ENCODE data around the gene APOOL. TPM values are rescaled to one million over a fixed set of nuclear protein-coding genes. Genes with fewer than 3 reads are reported as not detected.
"Not testable (repeated sequence)": the region's sequence is repeated elsewhere in the genome, so short reads cannot be mapped to it uniquely, and the experiment has no call there.

Gene APOOL, protein sequence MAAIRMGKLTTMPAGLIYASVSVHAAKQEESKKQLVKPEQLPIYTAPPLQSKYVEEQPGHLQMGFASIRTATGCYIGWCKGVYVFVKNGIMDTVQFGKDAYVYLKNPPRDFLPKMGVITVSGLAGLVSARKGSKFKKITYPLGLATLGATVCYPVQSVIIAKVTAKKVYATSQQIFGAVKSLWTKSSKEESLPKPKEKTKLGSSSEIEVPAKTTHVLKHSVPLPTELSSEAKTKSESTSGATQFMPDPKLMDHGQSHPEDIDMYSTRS
- 1 to 10 TPM; 7.5 to 8.8 TPM for total RNA-seq
- polyA plus RNA-seq, result 1 to 10 TPM; 3.1 to 3.6 TPM

DNA sequence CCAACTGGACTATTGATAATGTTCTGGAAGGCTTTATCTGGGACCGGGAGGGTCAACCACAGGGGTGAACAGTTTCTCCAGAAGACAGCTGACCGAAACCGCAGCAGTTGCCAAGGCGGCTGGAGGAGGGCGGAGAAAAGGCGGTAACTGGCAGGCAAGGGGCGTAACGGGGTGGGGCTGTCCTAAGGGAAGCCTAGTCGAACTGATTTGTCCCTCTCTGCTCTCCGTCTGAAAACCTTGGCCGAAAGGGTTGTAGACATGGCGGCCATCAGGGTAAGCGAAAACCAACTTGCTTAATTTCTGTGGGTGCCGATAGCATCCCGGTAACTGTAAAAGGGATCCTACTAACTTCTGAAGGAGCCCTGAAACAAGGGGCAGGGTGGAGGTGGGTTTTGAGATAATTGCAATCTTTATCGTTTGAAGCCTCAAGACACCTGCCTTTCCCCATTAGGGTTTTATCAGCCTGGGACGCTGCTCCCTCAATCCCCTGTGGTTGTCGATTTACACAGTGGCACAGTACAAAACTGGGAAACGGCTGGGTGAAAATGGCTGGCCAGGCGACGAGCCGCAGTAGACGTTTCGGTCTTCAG lies at the start of gene APOOL:
APOOL (plus strand) TSS at position 223 of the 590 bp plus-strand sequence; CDS start at position 259, 36 bp downstream.
- Mint-ChIP-seq H3K4me1 (peaks cover 14 to 28% (median 17%) of the 10 kb centered on the region in 4 donors), H3K36me3 (no peaks in the 10 kb centered on the region), H3K27ac (peak within 1 kb of the TSS; percentile 75 to 89 (median 83)), H3K4me3 (peak within 1 kb of the TSS; percentile 88 to 95 (median 92)), H3K27me3 (no peaks in the 10 kb centered on the region), H3K9me3 (no peaks in the 10 kb centered on the region)
- DNase-seq, result peak; percentile 72 to 80 (median 75)
- Histone ChIP-seq H3K4me3 (ENCODE audit: low read length in 2 of 2) (peak within 1 kb of the TSS; percentile 66 to 78), H3K36me3 (ENCODE audit: insufficient read depth, low read length) (no peaks in the 10 kb centered on the region), H3K27me3 (ENCODE audit: insufficient read depth, low read length) (no peaks in the 10 kb centered on the region), H3K4me1 (ENCODE audit: insufficient read depth, low read length) (peaks cover 7% of the 10 kb centered on the region), H3K27ac (ENCODE audit: low read depth, low read length) (peak within 1 kb of the TSS; percentile 46), H3K9me3 (ENCODE audit: control insufficient read depth in 1 of 2, low read length in 2 of 2) (no peaks in the 10 kb centered on the region)
- POLR2A ChIA-PET (ENCODE audit: partially characterized antibody), result no interaction called here
- CTCF ChIA-PET (ENCODE audit: partially characterized antibody), result no interaction called here
- intact Hi-C loops (cut with micrococcal nuclease), result no loop called here

DNA sequence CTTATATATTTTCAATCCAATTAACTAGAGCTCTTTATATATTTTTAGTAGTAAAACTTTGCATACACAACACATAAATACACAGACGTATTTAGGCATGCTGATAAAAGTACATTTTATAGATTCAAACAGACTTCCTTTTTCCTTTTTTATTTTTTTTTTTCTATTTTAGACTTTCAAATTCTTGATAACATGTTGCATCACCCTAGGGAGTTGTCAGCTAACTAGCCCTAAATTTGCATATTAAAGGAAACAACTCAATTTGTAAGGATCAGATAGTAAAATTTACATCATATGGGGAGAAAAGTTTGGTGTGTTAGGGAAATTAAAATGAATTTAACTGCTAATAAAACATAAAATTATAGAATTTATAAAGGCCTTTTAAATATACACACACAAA lies 47.4 kb upstream of the APOOL start:
- H3K4me1 ChIP-seq (ENCODE audit: insufficient read depth, low read length), result no peaks in the 10 kb centered on the region
- POLR2A ChIA-PET (ENCODE audit: partially characterized antibody), result no interaction called here
- no peaks in the 10 kb centered on the region for H3K36me3 Mint-ChIP-seq
- no peak for DNase-seq
- H3K27ac ChIP-seq (ENCODE audit: low read depth, low read length), result no peak overlapping the region
- no peaks in the 10 kb centered on the region for H3K4me1 Mint-ChIP-seq
- H3K27me3 ChIP-seq (ENCODE audit: insufficient read depth, low read length), result no peaks in the 10 kb centered on the region
- no peak overlapping the region for H3K27ac Mint-ChIP-seq
- H3K9me3 ChIP-seq (ENCODE audit: control insufficient read depth in 1 of 2, low read length in 2 of 2), result no peaks in the 10 kb centered on the region
- no peak overlapping the region for H3K4me3 ChIP-seq (ENCODE audit: low read length in 2 of 2)
- no peaks in the 10 kb centered on the region for H3K27me3 Mint-ChIP-seq
- H3K9me3 Mint-ChIP-seq, result peaks cover 0 to 2% (median 0%) of the 10 kb centered on the region in 8 donors
- H3K36me3 ChIP-seq (ENCODE audit: insufficient read depth, low read length), result no peaks in the 10 kb centered on the region
- intact Hi-C loops (cut with micrococcal nuclease), result no loop called here
- CTCF ChIA-PET (ENCODE audit: partially characterized antibody), result no interaction called here
- H3K4me3 Mint-ChIP-seq, result no peak overlapping the region

DNA sequence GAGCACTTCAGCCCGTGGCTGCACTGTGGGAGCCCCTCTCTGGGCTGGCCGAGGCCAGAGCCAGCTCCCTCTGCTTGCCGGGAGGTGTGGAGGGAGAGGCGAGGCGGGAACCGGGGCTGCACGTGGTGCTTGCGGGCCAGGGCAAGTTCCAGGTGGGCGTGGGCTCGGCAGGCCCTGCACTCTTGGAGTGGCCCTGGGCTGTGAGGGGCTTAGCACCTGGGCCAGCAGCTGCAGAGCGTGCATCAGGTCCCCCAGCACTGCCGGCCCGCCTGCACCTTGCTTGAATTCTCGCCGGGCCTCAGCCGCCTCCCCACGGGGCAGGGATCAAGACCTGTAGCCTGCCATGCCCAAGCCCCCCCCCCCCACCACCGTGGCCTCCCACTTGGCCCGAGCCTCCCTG lies 28.9 kb upstream of the APOOL start:
- Mint-ChIP-seq H3K4me1 (no peaks in the 10 kb centered on the region), H3K9me3 (peaks cover 0 to 10% (median 2%) of the 10 kb centered on the region in 8 donors), H3K36me3 (no peaks in the 10 kb centered on the region), H3K4me3 (no peak overlapping the region), H3K27me3 (peaks cover 0 to 2% of the 10 kb centered on the region in 2 donors), H3K27ac (no peak overlapping the region)
- no peak for DNase-seq
- intact Hi-C loops (cut with micrococcal nuclease), result no loop called here
- ChIA-PET POLR2A (ENCODE audit: partially characterized antibody) (no interaction called here), CTCF (ENCODE audit: partially characterized antibody) (no interaction called here)
- H3K27me3 ChIP-seq (ENCODE audit: insufficient read depth, low read length), result no peaks in the 10 kb centered on the region
- no peaks in the 10 kb centered on the region for H3K4me1 ChIP-seq (ENCODE audit: insufficient read depth, low read length)
- no peak overlapping the region for H3K27ac ChIP-seq (ENCODE audit: low read depth, low read length)
- H3K9me3 ChIP-seq (ENCODE audit: control insufficient read depth in 1 of 2, low read length in 2 of 2), result no peaks in the 10 kb centered on the region
- H3K36me3 ChIP-seq (ENCODE audit: insufficient read depth, low read length), result no peaks in the 10 kb centered on the region
- H3K4me3 ChIP-seq (ENCODE audit: low read length in 2 of 2), result no peak overlapping the region

DNA sequence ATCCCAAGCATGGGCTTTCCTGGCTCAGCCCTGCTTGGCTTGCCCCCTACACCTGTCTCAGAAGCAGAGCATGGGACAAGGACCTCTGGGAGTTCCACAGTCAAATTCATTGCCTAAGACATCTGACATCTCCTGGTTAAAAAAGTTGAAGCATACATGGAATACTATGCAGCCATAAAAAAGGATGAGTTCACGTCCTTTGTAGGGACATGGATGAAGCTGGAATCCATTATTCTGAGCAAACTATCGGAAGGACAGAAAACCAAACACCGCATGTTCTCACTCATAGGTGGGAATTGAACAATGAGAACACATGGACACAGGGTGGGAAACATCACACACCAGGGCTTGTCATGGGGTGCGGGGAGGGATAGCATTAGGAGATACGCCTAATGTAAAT lies 11.9 kb upstream of the APOOL start:
- H3K4me1 ChIP-seq (ENCODE audit: insufficient read depth, low read length); H3K4me3 Mint-ChIP-seq; H3K9me3 Mint-ChIP-seq; CTCF ChIA-PET (ENCODE audit: partially characterized antibody); DNase-seq; H3K4me1 Mint-ChIP-seq; H3K27ac ChIP-seq (ENCODE audit: low read depth, low read length); H3K36me3 ChIP-seq (ENCODE audit: insufficient read depth, low read length); H3K4me3 ChIP-seq (ENCODE audit: low read length in 2 of 2); H3K27me3 ChIP-seq (ENCODE audit: insufficient read depth, low read length); POLR2A ChIA-PET (ENCODE audit: partially characterized antibody); H3K27me3 Mint-ChIP-seq; H3K9me3 ChIP-seq (ENCODE audit: control insufficient read depth in 1 of 2, low read length in 2 of 2); H3K36me3 Mint-ChIP-seq; intact Hi-C loops (cut with micrococcal nuclease); H3K27ac Mint-ChIP-seq: not testable (repeated sequence)

DNA sequence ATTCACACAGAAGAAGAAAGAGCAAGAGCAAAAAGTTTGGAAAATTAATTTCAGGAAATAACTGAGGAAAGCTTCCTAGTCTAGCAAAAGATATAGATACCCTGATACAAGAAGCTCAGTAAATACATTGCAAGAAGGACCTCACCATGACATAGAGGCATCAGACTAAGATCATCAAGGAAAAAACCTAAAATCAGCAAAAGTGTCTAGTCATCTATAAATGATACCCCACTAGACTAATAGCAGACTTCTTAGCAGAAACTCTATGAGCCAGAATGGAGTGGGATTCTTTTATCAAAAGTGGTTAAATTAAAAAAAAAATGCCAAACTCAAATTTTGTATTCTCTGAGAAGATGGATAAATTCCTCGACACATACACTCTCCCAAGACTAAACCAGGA lies 10.5 kb upstream of the APOOL start:
- Histone ChIP-seq H3K27me3 (ENCODE audit: insufficient read depth, low read length) (no peaks in the 10 kb centered on the region), H3K36me3 (ENCODE audit: insufficient read depth, low read length) (no peaks in the 10 kb centered on the region), H3K4me1 (ENCODE audit: insufficient read depth, low read length) (no peaks in the 10 kb centered on the region), H3K4me3 (ENCODE audit: low read length in 2 of 2) (no peak overlapping the region), H3K9me3 (ENCODE audit: control insufficient read depth in 1 of 2, low read length in 2 of 2) (no peaks in the 10 kb centered on the region), H3K27ac (ENCODE audit: low read depth, low read length) (no peak overlapping the region)
- Mint-ChIP-seq H3K4me1 (no peaks in the 10 kb centered on the region), H3K4me3 (no peak overlapping the region), H3K27me3 (no peaks in the 10 kb centered on the region), H3K9me3 (peaks cover 0 to 4% (median 0%) of the 10 kb centered on the region in 8 donors), H3K27ac (no peak overlapping the region), H3K36me3 (no peaks in the 10 kb centered on the region)
- POLR2A ChIA-PET (ENCODE audit: partially characterized antibody), result no interaction called here
- intact Hi-C loops (cut with micrococcal nuclease), result no loop called here
- CTCF ChIA-PET (ENCODE audit: partially characterized antibody), result no interaction called here
- DNase-seq, result no peak

DNA sequence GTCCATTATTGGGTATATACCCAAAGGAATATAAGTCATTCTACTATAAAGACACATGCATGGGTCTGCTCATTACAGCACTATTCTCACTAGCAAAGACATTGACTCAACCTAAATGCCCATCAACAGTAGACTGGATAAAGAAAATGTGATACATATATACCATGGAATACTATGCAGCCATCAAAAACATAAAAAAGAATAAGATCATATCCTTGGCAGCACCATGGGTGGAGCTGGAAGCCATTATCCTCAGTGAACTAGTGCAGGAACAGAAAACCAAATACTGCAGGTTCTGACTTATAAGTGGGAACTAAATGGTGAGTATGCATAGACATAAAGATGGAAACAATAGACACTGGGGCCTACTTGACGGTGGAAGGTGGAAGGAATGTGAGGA lies 2.3 kb upstream of the APOOL start:
- no peak overlapping the region for H3K4me3 Mint-ChIP-seq
- POLR2A ChIA-PET (ENCODE audit: partially characterized antibody), result no interaction called here

DNA sequence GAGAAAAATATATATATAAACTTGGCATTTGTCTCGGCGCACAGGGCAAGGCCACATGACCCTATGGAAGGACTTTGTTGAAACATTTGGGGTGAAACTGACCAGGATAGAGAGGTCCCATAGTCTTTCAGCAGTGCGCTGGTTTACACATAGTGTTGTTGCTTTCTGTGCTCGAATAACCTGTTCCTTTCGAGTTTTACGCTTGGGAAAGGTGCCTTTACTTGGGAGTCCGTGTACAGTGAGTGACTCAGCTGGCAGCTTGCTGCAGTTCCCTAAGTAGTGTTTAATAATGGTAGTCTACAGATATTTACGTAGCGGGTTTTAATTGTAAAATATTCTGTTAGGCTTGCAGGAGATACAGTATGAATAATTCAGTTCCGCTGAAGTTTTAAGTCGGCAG lies 578 bp downstream of the APOOL start:
- H3K9me3 Mint-ChIP-seq, result no peaks in the 10 kb centered on the region
- H3K36me3 ChIP-seq (ENCODE audit: insufficient read depth, low read length), result no peaks in the 10 kb centered on the region
- no peaks in the 10 kb centered on the region for H3K9me3 ChIP-seq (ENCODE audit: control insufficient read depth in 1 of 2, low read length in 2 of 2)
- POLR2A ChIA-PET (ENCODE audit: partially characterized antibody), result no interaction called here
- intact Hi-C loops (cut with micrococcal nuclease), result no loop called here
- H3K27me3 ChIP-seq (ENCODE audit: insufficient read depth, low read length), result no peaks in the 10 kb centered on the region
- H3K27ac ChIP-seq (ENCODE audit: low read depth, low read length), result peak overlapping the region; percentile 46
- H3K4me1 Mint-ChIP-seq, result peaks cover 14 to 32% (median 18%) of the 10 kb centered on the region in 4 donors
- peaks cover 7% of the 10 kb centered on the region for H3K4me1 ChIP-seq (ENCODE audit: insufficient read depth, low read length)
- no peaks in the 10 kb centered on the region for H3K36me3 Mint-ChIP-seq
- peak overlapping the region in 6 of 7 donors; percentile 70 to 83 (median 82) for H3K27ac Mint-ChIP-seq
- H3K4me3 ChIP-seq (ENCODE audit: low read length in 2 of 2), result peak overlapping the region; percentile 66 to 78
- H3K4me3 Mint-ChIP-seq, result peak overlapping the region; percentile 88 to 95 (median 92)
- no peaks in the 10 kb centered on the region for H3K27me3 Mint-ChIP-seq
- CTCF ChIA-PET (ENCODE audit: partially characterized antibody), result no interaction called here
- DNase-seq, result no peak

More for the DNA sequence above, 2.3 kb upstream of the APOOL start:
- no peaks in the 10 kb centered on the region for H3K27me3 ChIP-seq (ENCODE audit: insufficient read depth, low read length)
- no peak overlapping the region for H3K4me3 ChIP-seq (ENCODE audit: low read length in 2 of 2)
- no peaks in the 10 kb centered on the region for H3K36me3 ChIP-seq (ENCODE audit: insufficient read depth, low read length)
- Mint-ChIP-seq H3K36me3 (no peaks in the 10 kb centered on the region), H3K4me1 (peaks cover 4 to 13% (median 8%) of the 10 kb centered on the region in 4 donors), H3K9me3 (no peaks in the 10 kb centered on the region), H3K27ac (no peak overlapping the region), H3K27me3 (no peaks in the 10 kb centered on the region)
- intact Hi-C loops (cut with micrococcal nuclease), result no loop called here
- H3K4me1 ChIP-seq (ENCODE audit: insufficient read depth, low read length), result peaks cover 7% of the 10 kb centered on the region
- CTCF ChIA-PET (ENCODE audit: partially characterized antibody), result no interaction called here
- no peak overlapping the region for H3K27ac ChIP-seq (ENCODE audit: low read depth, low read length)
- DNase-seq, result no peak
- H3K9me3 ChIP-seq (ENCODE audit: control insufficient read depth in 1 of 2, low read length in 2 of 2), result no peaks in the 10 kb centered on the region
